Measurements from ENCODE around the gene HOXA4.
A peak's percentile ranks its signal among the peaks of the same experiment; 100 is the strongest.

HOXA4 gene

DNA sequence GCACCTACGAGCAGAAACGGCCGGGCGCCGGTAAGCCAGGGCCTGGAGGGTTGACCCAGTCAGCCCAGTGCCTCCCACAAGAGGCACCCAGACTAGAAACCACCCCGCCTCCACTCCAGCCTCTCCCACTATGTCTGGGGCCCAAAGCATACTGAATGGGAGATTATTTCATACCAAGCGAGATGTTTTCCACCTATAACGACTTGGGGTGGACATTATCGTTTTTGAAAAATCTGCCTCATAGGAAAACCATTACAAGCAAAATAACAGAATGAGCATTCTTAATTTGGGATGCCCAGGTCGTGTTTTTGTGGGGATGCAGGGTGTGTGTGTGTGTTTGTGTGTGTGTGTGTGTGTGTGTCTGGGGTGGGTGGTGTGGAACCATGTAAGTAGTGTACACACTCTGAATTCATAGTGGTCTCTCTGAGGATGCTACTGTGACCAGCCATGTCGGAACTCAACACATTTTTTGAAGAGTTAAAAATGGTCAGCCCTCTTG is 15.4 kb upstream of the HOXA4 start:
- Histone ChIP-seq H3K79me2 (ENCODE audit: insufficient read depth, low read length) (peaks cover 100% of the 10 kb centered on the region), H3K4me1 (ENCODE audit: insufficient read depth, low read length, poor library complexity, severe bottlenecking) (peaks cover 44% of the 10 kb centered on the region), H3K9me2 (replicated peaks; ENCODE audit: low read depth, low read length) (no peaks in the 10 kb centered on the region), H3K36me3 (ENCODE audit: insufficient read depth, low read length) (peaks cover 88% of the 10 kb centered on the region), H3F3A (ENCODE audit: low read depth) (peaks cover under 1% of the 10 kb centered on the region), H3K9ac (ENCODE audit: low read depth, low read length, poor library complexity, severe bottlenecking) (peak overlapping the region; percentile 99), H3K9me3 (ENCODE audit: insufficient read depth, low read depth, low read length) (no peaks in the 10 kb centered on the region), H3K4me2 (ENCODE audit: low read depth, low read length, poor library complexity, severe bottlenecking) (peak overlapping the region; percentile 91), H2AFZ (ENCODE audit: low read length) (no peak overlapping the region), H4K20me1 (ENCODE audit: insufficient read depth, low read length, poor library complexity, severe bottlenecking) (peaks cover 98% of the 10 kb centered on the region), H3K4me3 (ENCODE audit: low read length, poor library complexity, severe bottlenecking) (peak overlapping the region; percentile 94), H3K27me3 (ENCODE audit: insufficient read depth, low read length, poor library complexity, severe bottlenecking) (peaks cover 21% of the 10 kb centered on the region)
- TF ChIP-seq, protein P1, sequence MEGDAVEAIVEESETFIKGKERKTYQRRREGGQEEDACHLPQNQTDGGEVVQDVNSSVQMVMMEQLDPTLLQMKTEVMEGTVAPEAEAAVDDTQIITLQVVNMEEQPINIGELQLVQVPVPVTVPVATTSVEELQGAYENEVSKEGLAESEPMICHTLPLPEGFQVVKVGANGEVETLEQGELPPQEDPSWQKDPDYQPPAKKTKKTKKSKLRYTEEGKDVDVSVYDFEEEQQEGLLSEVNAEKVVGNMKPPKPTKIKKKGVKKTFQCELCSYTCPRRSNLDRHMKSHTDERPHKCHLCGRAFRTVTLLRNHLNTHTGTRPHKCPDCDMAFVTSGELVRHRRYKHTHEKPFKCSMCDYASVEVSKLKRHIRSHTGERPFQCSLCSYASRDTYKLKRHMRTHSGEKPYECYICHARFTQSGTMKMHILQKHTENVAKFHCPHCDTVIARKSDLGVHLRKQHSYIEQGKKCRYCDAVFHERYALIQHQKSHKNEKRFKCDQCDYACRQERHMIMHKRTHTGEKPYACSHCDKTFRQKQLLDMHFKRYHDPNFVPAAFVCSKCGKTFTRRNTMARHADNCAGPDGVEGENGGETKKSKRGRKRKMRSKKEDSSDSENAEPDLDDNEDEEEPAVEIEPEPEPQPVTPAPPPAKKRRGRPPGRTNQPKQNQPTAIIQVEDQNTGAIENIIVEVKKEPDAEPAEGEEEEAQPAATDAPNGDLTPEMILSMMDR (conservative IDR thresholded peaks at IDR 0.05; ENCODE audit: low read length) = no peak
- TF ChIP-seq EZH2phosphoT487 (IDR thresholded peaks at IDR 0.05; ENCODE audit: borderline replicate concordance) = no peak

GRCh38 chr7:27145165-27145913 is 14.8 kb upstream of the HOXA4 start:
- Histone ChIP-seq H3K79me2 (ENCODE audit: insufficient read depth, low read length) (peaks cover 100% of the 10 kb centered on the region), H4K20me1 (ENCODE audit: insufficient read depth, low read length, poor library complexity, severe bottlenecking) (peaks cover 100% of the 10 kb centered on the region), H3K9ac (ENCODE audit: low read depth, low read length, poor library complexity, severe bottlenecking) (peak overlapping the region; percentile 99), H3K36me3 (ENCODE audit: insufficient read depth, low read length) (peaks cover 92% of the 10 kb centered on the region), H3K9me2 (replicated peaks; ENCODE audit: low read depth, low read length) (no peaks in the 10 kb centered on the region), H3K9me3 (ENCODE audit: insufficient read depth, low read depth, low read length) (no peaks in the 10 kb centered on the region), H3F3A (ENCODE audit: low read depth) (peaks cover 4% of the 10 kb centered on the region), H2AFZ (ENCODE audit: low read length) (no peak overlapping the region), H3K4me1 (ENCODE audit: insufficient read depth, low read length, poor library complexity, severe bottlenecking) (peaks cover 51% of the 10 kb centered on the region), H3K27me3 (ENCODE audit: insufficient read depth, low read length, poor library complexity, severe bottlenecking) (peaks cover 16% of the 10 kb centered on the region), H3K4me3 (ENCODE audit: low read length, poor library complexity, severe bottlenecking) (peak overlapping the region; percentile 94), H3K4me2 (ENCODE audit: low read depth, low read length, poor library complexity, severe bottlenecking) (peak overlapping the region; percentile 91)
- no peak for TF ChIP-seq EZH2phosphoT487 (IDR thresholded peaks at IDR 0.05; ENCODE audit: borderline replicate concordance)
- TF ChIP-seq, protein P1 (conservative IDR thresholded peaks at IDR 0.05; ENCODE audit: low read length) = no peak

DNA sequence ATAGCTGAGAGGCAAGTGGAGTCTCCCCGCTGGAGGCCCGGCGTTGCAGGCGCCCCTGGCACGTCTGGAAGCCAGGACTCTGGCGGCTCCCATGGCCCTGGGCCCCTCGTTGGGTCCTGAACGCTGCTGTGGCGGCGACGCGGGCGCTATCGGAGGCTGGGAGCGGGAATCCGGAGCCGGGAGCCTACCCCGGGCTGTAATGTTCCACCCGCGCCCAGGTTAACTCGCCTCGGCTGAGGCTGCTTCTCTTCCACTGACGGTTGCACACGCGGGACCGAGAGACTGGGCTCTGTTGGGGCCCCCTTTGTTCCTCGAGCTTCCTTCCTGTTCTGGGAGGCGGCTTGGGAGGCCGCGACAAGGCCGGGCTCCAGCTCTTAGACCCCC is 14.2 kb upstream of the HOXA4 start:
- H3K4me1 ChIP-seq (ENCODE audit: insufficient read depth, low read length, poor library complexity, severe bottlenecking) = peaks cover 51% of the 10 kb centered on the region
- peaks cover 95% of the 10 kb centered on the region for H4K20me1 ChIP-seq (ENCODE audit: insufficient read depth, low read length, poor library complexity, severe bottlenecking)
- peaks cover 90% of the 10 kb centered on the region for H3K36me3 ChIP-seq (ENCODE audit: insufficient read depth, low read length)
- TF ChIP-seq EZH2phosphoT487 (IDR thresholded peaks at IDR 0.05; ENCODE audit: borderline replicate concordance) = no peak
- TF ChIP-seq, protein P1 (conservative IDR thresholded peaks at IDR 0.05; ENCODE audit: low read length) = no peak
- peak overlapping the region; percentile 91 for H3K4me2 ChIP-seq (ENCODE audit: low read depth, low read length, poor library complexity, severe bottlenecking)
- no peaks in the 10 kb centered on the region for H3K9me2 ChIP-seq (replicated peaks; ENCODE audit: low read depth, low read length)
- no peak overlapping the region for H2AFZ ChIP-seq (ENCODE audit: low read length)
- H3K9ac ChIP-seq (ENCODE audit: low read depth, low read length, poor library complexity, severe bottlenecking) = peak overlapping the region; percentile 99
- H3K4me3 ChIP-seq (ENCODE audit: low read length, poor library complexity, severe bottlenecking) = peak overlapping the region; percentile 94
- H3K27me3 ChIP-seq (ENCODE audit: insufficient read depth, low read length, poor library complexity, severe bottlenecking) = peaks cover 13% of the 10 kb centered on the region
- peaks cover 100% of the 10 kb centered on the region for H3K79me2 ChIP-seq (ENCODE audit: insufficient read depth, low read length)
- no peaks in the 10 kb centered on the region for H3K9me3 ChIP-seq (ENCODE audit: insufficient read depth, low read depth, low read length)
- peaks cover 4% of the 10 kb centered on the region for H3F3A ChIP-seq (ENCODE audit: low read depth)

Data from Loucy (cell line).